HG03060 (cell line): ENCODE results near the gene FAM9C.

Experiments used
- ATAC-seq: cut with Tn5 transposase; IDR thresholded peaks from one replicate; pipeline ENCODE4 v1.9.1; 2021; ENCODE audit warnings: low read depth, moderate number of reproducible peaks; ENCODE audit not compliant: unreplicated experiment

The FAM9C gene

DNA sequence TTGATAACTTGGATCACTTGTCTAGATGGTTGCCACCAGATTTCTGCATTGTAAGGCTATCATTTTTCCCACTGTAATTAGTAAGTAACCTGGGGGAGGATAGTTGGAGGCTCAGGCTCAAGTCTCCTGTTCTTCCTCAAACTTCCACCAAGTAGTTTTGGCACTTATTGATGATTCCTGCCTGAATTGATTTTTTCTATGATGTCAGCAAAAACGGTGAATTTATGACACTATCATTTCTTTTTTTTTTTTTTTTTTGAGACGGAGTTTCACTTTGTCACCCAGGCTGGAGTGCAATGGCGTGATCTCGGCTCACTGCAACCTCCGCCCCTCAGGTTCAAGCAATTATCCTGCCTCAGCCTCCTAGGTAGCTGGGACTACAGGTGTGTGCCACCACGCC, 57.1 kb downstream of the FAM9C start:
- no peak for ATAC-seq

GRCh38 chrX:12986886-12987285, 57.5 kb downstream of the FAM9C start:
- no peak for ATAC-seq

DNA sequence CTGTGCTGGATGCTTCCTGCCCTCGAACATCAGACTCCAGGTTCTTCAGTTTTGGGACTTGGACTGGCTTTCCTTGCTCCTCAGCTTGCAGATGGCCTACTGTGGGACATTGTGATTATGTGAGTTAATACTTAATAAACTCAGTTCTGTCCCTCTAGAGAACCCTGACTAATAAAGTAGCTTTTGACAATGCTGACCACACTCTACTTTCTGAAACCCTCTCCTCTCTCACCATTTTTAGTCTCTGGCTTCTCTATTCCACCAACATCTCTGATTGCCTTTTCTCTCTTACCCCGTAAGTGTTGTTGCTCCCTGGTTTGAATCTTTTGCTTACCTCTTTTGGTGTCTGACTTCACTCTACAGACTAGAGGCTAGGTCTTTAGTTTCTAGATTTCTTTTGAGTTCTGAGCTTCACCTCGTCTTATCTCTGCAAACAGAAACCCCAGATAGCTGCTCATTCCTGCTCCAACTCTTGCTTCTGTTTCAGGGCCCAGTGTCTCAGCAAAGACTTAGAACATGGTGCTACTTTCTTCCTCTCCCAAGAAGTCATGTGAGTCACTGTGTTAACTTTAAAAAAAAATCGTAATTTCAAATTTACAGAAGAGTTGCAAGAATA, 58.1 kb downstream of the FAM9C start:
- no peak for ATAC-seq
